Smooth muscle cell (in vitro differentiated cells): ENCODE data around the gene CTTNBP2NL. TPM values are rescaled to one million over a fixed set of nuclear protein-coding genes. Genes with fewer than 3 reads are reported as not detected.

Experiments
- DNase-seq: peaks from one replicate; lab custom pipeline; 2025; ENCODE audit not compliant: unreplicated experiment; lab: John Stamatoyannopoulos, UW
- H2AFZ ChIP-seq: fragments of 200-600 bp; sonication (generic); 2 replicates; pipeline ENCODE4 v1.6.0; 2016; ENCODE audit warnings: antibody characterized with exemption, low read depth, mild to moderate bottlenecking
- H3F3A ChIP-seq: fragments of 200-600 bp; sonication (generic); 2 replicates; pipeline ENCODE4 v1.6.0; 2017; ENCODE audit warnings: antibody characterized with exemption, low read depth
- H3K27ac ChIP-seq: fragments of 200-600 bp; sonication (generic); 2 replicates; pipeline ENCODE4 v1.5.1; 2016; ENCODE audit warnings: low read depth, mild to moderate bottlenecking
- H3K27me3 ChIP-seq: fragments of 200-600 bp; sonication (generic); 2 replicates; pipeline ENCODE4 v1.6.1; 2016; ENCODE audit warnings: low read depth, mild to moderate bottlenecking
- H3K36me3 ChIP-seq: fragments of 200-600 bp; sonication (generic); 2 replicates; pipeline ENCODE4 v1.5.1; 2016; ENCODE audit warnings: low read depth
- H3K4me1 ChIP-seq: fragments of 200-600 bp; sonication (generic); 2 replicates; pipeline ENCODE4 v1.5.1; 2016; ENCODE audit warnings: low read depth
- H3K4me2 ChIP-seq: fragments of 200-600 bp; sonication (generic); 2 replicates; pipeline ENCODE4 v1.6.0; 2016; ENCODE audit warnings: mild to moderate bottlenecking
- H3K4me3 ChIP-seq: fragments of 200-600 bp; sonication (generic); 2 replicates; pipeline ENCODE4 v1.5.1; 2016; ENCODE audit warnings: mild to moderate bottlenecking
- H3K79me2 ChIP-seq: fragments of 200-600 bp; sonication (generic); 2 replicates; pipeline ENCODE4 v1.6.0; 2016; ENCODE audit warnings: low read depth, mild to moderate bottlenecking
- H3K9ac ChIP-seq: fragments of 200-600 bp; sonication (generic); 2 replicates; pipeline ENCODE4 v1.6.0; 2016; ENCODE audit warnings: low read depth
- H3K9me3 ChIP-seq: fragments of 200-600 bp; sonication (generic); replicated peaks from 2 replicates; pipeline ENCODE4 v1.5.1; 2016; ENCODE audit warnings: low read depth
- H4K20me1 ChIP-seq: fragments of 200-600 bp; sonication (generic); 2 replicates; pipeline ENCODE4 v1.6.0; 2016; ENCODE audit warnings: low read depth
- WGBS: methylation state at CpG from one replicate; pipeline ENCODE4 v1.1.7; 2016; ENCODE audit warnings: low lambda C conversion rate; 5-methylcytosine and 5-hydroxymethylcytosine counted together
- polyA plus RNA-seq: library from polyadenylated mRNA; unstranded; fragments of >200 nt; fragmentation: Nextera tagmentation; extraction: Ambion mirVana; gene quantifications from 2 replicates; pipeline ENCODE4 v1.2.1, GENCODE V29; 2016
- total RNA-seq: library from RNA; depleted of rRNA; stranded (reverse); fragments of >200 nt; gene quantifications from 2 replicates; pipeline ENCODE4 v1.2.3, GENCODE V29; 2014
- TF ChIP-seq, protein P1 (sequence below): fragments of 200-600 bp; sonication (generic); IDR thresholded peaks from 2 replicates; pipeline ENCODE4 v1.5.1; 2017; ENCODE audit warnings: borderline replicate concordance, mild to moderate bottlenecking, antibody characterized with exemption; ENCODE audit not compliant: insufficient read depth, poor library complexity, severe bottlenecking

The CTTNBP2NL gene
- total and polyA plus RNA-seq, 2 experiments from 2014 or later: 10.4 to 19.7 TPM

DNA sequence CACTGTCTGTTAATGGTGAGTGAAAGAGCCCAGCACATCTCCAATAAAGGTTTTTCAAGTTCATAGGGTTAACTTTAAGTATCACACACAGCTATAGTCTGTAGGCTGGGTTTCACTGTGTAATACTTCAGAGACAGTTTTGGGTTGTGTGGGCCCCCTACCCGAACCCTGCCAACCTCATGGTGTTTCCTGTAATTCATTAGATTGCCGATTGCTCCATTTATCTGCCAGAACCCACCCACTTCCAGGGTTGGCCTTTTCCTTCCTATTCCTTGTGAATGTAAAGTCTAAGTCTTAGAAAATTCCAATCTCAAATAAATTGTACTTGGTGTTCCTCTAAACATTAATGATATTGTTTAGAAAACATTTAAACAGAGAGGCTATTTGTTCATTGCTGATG, 43.6 kb downstream of the CTTNBP2NL start:
- Histone ChIP-seq H3K9me3 (no peaks in the 10 kb centered on the region), H3K36me3 (peaks cover 19% of the 10 kb centered on the region), H3K27me3 (no peaks in the 10 kb centered on the region), H4K20me1 (peaks cover 62% of the 10 kb centered on the region), H3K9ac (no peak overlapping the region), H3K4me2 (no peak overlapping the region), H3F3A (peaks cover 7% of the 10 kb centered on the region), H3K4me3 (no peak overlapping the region), H3K27ac (peak overlapping the region; percentile 21), H2AFZ (no peak overlapping the region), H3K79me2 (peaks cover 76% of the 10 kb centered on the region), H3K4me1 (peaks cover 9% of the 10 kb centered on the region)
- TF ChIP-seq, protein P1, sequence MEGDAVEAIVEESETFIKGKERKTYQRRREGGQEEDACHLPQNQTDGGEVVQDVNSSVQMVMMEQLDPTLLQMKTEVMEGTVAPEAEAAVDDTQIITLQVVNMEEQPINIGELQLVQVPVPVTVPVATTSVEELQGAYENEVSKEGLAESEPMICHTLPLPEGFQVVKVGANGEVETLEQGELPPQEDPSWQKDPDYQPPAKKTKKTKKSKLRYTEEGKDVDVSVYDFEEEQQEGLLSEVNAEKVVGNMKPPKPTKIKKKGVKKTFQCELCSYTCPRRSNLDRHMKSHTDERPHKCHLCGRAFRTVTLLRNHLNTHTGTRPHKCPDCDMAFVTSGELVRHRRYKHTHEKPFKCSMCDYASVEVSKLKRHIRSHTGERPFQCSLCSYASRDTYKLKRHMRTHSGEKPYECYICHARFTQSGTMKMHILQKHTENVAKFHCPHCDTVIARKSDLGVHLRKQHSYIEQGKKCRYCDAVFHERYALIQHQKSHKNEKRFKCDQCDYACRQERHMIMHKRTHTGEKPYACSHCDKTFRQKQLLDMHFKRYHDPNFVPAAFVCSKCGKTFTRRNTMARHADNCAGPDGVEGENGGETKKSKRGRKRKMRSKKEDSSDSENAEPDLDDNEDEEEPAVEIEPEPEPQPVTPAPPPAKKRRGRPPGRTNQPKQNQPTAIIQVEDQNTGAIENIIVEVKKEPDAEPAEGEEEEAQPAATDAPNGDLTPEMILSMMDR: no peak
- 90% methylated on average over 2 of the region's 2 CpGs for WGBS
- DNase-seq: no peak

DNA sequence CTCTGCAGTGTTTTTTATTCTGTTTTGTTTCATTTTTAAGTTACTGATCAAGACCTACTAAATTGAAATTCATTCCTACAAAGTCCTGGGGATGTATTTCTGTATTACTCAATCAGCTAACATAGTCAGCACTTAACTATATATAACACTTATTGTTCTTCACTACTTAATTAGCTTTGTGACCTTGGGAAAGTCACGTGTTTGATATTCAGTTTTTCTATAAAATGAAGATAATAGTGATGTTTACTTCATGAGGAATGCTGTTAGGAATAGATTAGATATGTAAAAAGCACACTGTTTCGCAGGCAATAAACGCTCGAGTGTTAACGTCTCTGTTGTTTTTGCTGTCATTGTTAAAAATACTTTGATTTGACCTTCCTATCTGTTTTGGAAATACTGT, 44.6 kb downstream of the CTTNBP2NL start:
- 88% methylated on average over 5 of the region's 5 CpGs for WGBS
- Histone ChIP-seq H3K9me3 (no peaks in the 10 kb centered on the region), H2AFZ (no peak overlapping the region), H3K79me2 (peaks cover 71% of the 10 kb centered on the region), H4K20me1 (peaks cover 55% of the 10 kb centered on the region), H3K27me3 (no peaks in the 10 kb centered on the region), H3F3A (peaks cover 13% of the 10 kb centered on the region), H3K4me3 (no peak overlapping the region), H3K36me3 (peaks cover 17% of the 10 kb centered on the region), H3K4me1 (peaks cover 19% of the 10 kb centered on the region), H3K27ac (no peak overlapping the region), H3K9ac (no peak overlapping the region), H3K4me2 (no peak overlapping the region)
- no peak for DNase-seq
- TF ChIP-seq, protein P1: no peak

DNA sequence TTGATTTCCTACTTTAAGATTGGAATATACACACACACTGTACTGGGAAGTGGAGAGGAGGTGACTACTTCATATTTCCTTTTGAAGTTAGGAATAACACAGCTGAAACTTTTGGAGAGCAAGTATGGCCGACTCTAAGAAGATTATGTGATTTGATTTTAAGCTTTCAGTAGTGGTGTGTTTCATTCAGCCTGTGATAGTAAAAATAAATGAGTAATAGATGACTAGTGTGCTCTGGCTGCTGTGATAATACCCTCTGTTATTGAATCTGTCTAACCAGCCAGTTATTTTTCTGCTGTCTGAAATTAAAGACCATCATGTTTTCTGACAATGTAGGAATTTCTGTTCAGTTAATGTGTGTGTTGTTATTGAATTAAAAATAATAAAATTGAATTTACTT, 48.3 kb downstream of the CTTNBP2NL start:
- Histone ChIP-seq H4K20me1 (peaks cover 46% of the 10 kb centered on the region), H3K4me1 (peaks cover 27% of the 10 kb centered on the region), H3K4me2 (peak overlapping the region; percentile 76), H3K36me3 (peaks cover 8% of the 10 kb centered on the region), H2AFZ (no peak overlapping the region), H3K79me2 (peaks cover 45% of the 10 kb centered on the region), H3K27me3 (no peaks in the 10 kb centered on the region), H3F3A (peaks cover 18% of the 10 kb centered on the region), H3K27ac (peak overlapping the region; percentile 97), H3K4me3 (no peak overlapping the region), H3K9ac (no peak overlapping the region), H3K9me3 (no peaks in the 10 kb centered on the region)
- TF ChIP-seq, protein P1: no peak
- DNase-seq: no peak
- 18% methylated on average over 1 of the region's 1 CpG for WGBS

DNA sequence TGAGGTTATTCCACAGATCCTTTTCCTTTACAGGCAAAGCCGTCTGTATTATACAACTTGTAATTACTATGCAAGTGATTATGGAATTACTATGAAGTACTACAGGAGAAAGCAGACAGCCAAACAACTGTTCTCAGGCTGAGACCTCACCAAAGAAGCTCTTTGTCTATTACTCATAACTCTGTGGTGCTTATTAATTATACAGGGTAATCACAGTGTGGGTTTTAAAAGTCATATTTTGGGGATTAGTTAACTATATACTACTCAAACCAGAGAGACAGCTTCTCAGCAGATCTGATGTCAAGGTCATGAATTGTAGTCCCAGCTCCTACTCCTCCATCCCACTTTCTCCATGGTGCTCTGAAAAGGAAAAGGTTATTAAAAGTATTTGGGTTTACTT, 49.6 kb downstream of the CTTNBP2NL start:
- WGBS: 29% methylated on average over 1 of the region's 1 CpG
- Histone ChIP-seq H4K20me1 (peaks cover 50% of the 10 kb centered on the region), H3K4me1 (peaks cover 27% of the 10 kb centered on the region), H3K36me3 (peaks cover 4% of the 10 kb centered on the region), H3K27me3 (no peaks in the 10 kb centered on the region), H2AFZ (no peak overlapping the region), H3K4me2 (peak overlapping the region; percentile 76), H3K27ac (peak overlapping the region; percentile 97), H3K9ac (peak overlapping the region; percentile 69), H3K79me2 (peaks cover 33% of the 10 kb centered on the region), H3K9me3 (no peaks in the 10 kb centered on the region), H3K4me3 (no peak overlapping the region), H3F3A (peaks cover 18% of the 10 kb centered on the region)
- no peak for DNase-seq
- TF ChIP-seq, protein P1: no peak
